Uterus (tissue), 2 donors: Measurements from ENCODE around the gene ADAD2.

ENCODE experiments used
- POLR2A ChIP-seq, 2 donors: fragments of 450-650 bp; IDR thresholded peaks; one replicate each; pipeline ENCODE4 v1.6.1; 2016; ENCODE audit warnings: antibody characterized with exemption in 2 of 2, mild to moderate bottlenecking in 1 of 2, moderate library complexity in 1 of 2
- TF ChIP-seq, protein P1 (sequence below), 4 experiments: fragments of 200-600 bp in 2 of 4; fragments of 450-650 bp in 2 of 4; sonication (generic) in 2 of 4; IDR thresholded peaks; one replicate each; pipeline ENCODE4 v1.5.1; 2016 to 2019; ENCODE audit warnings: antibody characterized with exemption in 4 of 4, mild to moderate bottlenecking in 2 of 4, moderate library complexity in 1 of 4

DNA sequence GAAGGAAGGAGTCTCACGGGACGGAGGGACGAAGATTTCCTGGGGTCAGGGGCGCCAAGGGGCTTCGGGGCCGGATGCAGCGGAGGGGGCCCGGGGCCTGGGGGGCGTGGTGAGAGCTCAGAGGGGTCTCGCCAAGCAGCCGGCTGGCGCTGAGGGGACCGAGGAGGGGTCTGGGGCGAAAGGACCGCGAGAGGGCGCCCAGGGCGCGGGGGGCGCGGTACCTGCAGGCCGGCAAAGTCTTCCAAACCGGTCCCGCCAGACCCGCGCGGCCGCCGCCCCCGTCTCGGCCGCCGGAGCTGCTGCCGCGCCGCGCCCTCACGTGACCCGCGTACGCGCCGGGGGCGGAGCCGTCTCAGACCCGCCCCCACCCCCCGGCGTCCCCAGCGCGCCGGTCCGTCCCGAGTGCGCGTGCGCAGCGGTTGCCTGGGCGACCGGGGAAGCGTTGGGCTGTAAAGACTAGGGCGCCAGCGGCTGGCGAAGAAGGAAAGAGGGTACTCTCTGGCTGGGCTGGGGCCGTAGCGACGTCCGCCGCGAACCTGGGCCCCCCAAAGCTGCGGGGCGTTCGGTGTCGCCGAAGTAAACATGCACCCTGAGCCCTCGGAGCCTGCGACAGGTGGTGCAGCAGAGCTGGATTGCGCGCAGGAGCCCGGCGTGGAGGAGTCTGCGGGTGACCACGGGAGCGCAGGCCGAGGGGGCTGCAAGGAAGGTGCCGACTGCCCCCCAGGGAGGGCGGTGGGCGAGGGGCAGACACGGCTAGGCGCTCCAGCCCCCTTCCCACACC lies 45.9 kb upstream of the ADAD2 start, which contains the start of the genes DNAAF1 and HSDL1:
- TF ChIP-seq, protein P1, sequence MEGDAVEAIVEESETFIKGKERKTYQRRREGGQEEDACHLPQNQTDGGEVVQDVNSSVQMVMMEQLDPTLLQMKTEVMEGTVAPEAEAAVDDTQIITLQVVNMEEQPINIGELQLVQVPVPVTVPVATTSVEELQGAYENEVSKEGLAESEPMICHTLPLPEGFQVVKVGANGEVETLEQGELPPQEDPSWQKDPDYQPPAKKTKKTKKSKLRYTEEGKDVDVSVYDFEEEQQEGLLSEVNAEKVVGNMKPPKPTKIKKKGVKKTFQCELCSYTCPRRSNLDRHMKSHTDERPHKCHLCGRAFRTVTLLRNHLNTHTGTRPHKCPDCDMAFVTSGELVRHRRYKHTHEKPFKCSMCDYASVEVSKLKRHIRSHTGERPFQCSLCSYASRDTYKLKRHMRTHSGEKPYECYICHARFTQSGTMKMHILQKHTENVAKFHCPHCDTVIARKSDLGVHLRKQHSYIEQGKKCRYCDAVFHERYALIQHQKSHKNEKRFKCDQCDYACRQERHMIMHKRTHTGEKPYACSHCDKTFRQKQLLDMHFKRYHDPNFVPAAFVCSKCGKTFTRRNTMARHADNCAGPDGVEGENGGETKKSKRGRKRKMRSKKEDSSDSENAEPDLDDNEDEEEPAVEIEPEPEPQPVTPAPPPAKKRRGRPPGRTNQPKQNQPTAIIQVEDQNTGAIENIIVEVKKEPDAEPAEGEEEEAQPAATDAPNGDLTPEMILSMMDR (IDR thresholded peaks at IDR 0.05), result peak in 1 of 4 experiments; percentile 13
- peak in 1 of 2 donors; percentile 76 for TF ChIP-seq POLR2A (IDR thresholded peaks at IDR 0.05)
